Spleen (tissue), 11 donors: ENCODE measurements around the gene C8G. TPM values are rescaled to one million over a fixed set of nuclear protein-coding genes. Genes with fewer than 3 reads are reported as not detected.

Source experiments
- DNase-seq: peaks from one replicate; pipeline ENCODE4 v3.0.0-alpha.2; 2020
- H3K27ac ChIP-seq, 8 donors: fragments of 200-600 bp; sonication (generic) in 7 of 8; 1 replicate in 4 of 8; 2 replicates in 4 of 8; pipeline versions ENCODE4 v1.5.0 to v1.8.0; 2016 to 2021; ENCODE audit warnings: inconsistent platforms in 4 of 8, mild to moderate bottlenecking in 4 of 8, moderate library complexity in 1 of 8
- H3K27me3 ChIP-seq, 7 donors: fragments of 200-600 bp; sonication (generic) in 6 of 7; replicated peaks in 1 of 7; 1 replicate in 4 of 7; 2 replicates in 3 of 7; pipeline versions ENCODE4 v1.5.0 to v1.8.0; 2016 to 2021; ENCODE audit warnings: inconsistent platforms in 3 of 7, mild to moderate bottlenecking in 1 of 7
- H3K36me3 ChIP-seq, 6 donors: fragments of 200-600 bp; sonication (generic) in 5 of 6; 1 replicate in 4 of 6; 2 replicates in 2 of 6; pipeline versions ENCODE4 v1.5.0 to v1.8.0; 2016 to 2021; ENCODE audit warnings: inconsistent platforms in 2 of 6
- H3K4me1 ChIP-seq, 6 donors: fragments of 200-600 bp; sonication (generic) in 5 of 6; 1 replicate in 3 of 6; 2 replicates in 3 of 6; pipeline versions ENCODE4 v1.5.0 to v1.8.0; 2016 to 2021; ENCODE audit warnings: inconsistent platforms in 3 of 6
- H3K4me3 ChIP-seq, 8 donors: fragments of 200-600 bp; sonication (generic) in 7 of 8; 1 replicate in 4 of 8; 2 replicates in 4 of 8; pipeline versions ENCODE4 v1.5.0 to v1.8.0; 2016 to 2021; ENCODE audit warnings: inconsistent platforms in 4 of 8, mild to moderate bottlenecking in 4 of 8, moderate library complexity in 2 of 8
- H3K9me3 ChIP-seq, 8 donors: fragments of 200-600 bp; sonication (generic) in 7 of 8; 1 replicate in 4 of 8; 2 replicates in 4 of 8; pipeline versions ENCODE4 v1.5.0 to v1.8.0; 2016 to 2021; ENCODE audit warnings: inconsistent platforms in 4 of 8
- CTCF ChIP-seq, 11 experiments: fragments of 200-600 bp in 7 of 11; fragments of 450-650 bp in 4 of 11; sonication (generic) in 4 of 11; IDR thresholded peaks in 8 of 11; conservative IDR thresholded peaks in 3 of 11; 1 replicate in 7 of 11; 2 replicates in 4 of 11; pipeline versions ENCODE4 v1.4.0 to v1.8.0; 2016 to 2021; ENCODE audit warnings: antibody characterized with exemption in 11 of 11, inconsistent platforms in 4 of 11, mild to moderate bottlenecking in 1 of 11
- POLR2A ChIP-seq, 3 donors: fragments of 450-650 bp; IDR thresholded peaks; one replicate each; pipeline ENCODE4 v1.5.1; 2017; ENCODE audit warnings: antibody characterized with exemption in 3 of 3, mild to moderate bottlenecking in 1 of 3
- POLR2AphosphoS5 ChIP-seq, 3 donors: sonication (generic); formaldehyde crosslinking; IDR thresholded peaks; one replicate each; pipeline ENCODE4 v1.5.1; 2017; ENCODE audit warnings: antibody characterized with exemption in 3 of 3
- WGBS, 5 donors: extraction: QIAGEN DNeasy Blood & Tissue Kit in 3 of 5; methylation state at CpG; one replicate each; pipeline versions ENCODE4 v1.1.5 to v1.1.7; 2013 to 2018; 5-methylcytosine and 5-hydroxymethylcytosine counted together
- intact Hi-C: fragments of 100-400 bp; cut with DNase I; formaldehyde crosslinking; loops from one replicate; pipeline ENCODE4 v1.15.0; 2023; ENCODE audit warnings: low total_unique reads
- polyA plus RNA-seq, 3 donors: library from polyadenylated mRNA; stranded (reverse); fragments of 200-250 nt; gene quantifications; one replicate each; pipeline ENCODE4 v1.2.1, GENCODE V29; 2013
- total RNA-seq, 7 donors: library from RNA; depleted of rRNA in 3 of 7; stranded (reverse); fragments of >200 nt in 3 of 7; fragmentation: NEBNext Ultra II Directional in 4 of 7; extraction: Animal tissue kit (Norgen Biotek cat#: 25700) in 4 of 7; gene quantifications; one replicate each; pipeline versions ENCODE4 v1.1.0 to v1.2.1, GENCODE V29; 2016 to 2021
- donor health status: healthy with polysubstance abuse.
- donor health status: DM: no; HTN: no; CAD: no; lungs with moderate emphysema.
- donor health status: DM: no; HTN: no; CAD: no.
- donor health status: Bipolar disorder and iron deficiency.
- donor health status: healthy.
- donor health status: DM: no; HTN: no; CAD: no.
- donor health status: DM: yes; HTN: yes; CAD: no.

The C8G gene
- total and polyA plus RNA-seq, 10 donors = 2.3 to 7.4 (median 3.7) TPM; not detected in 1

GRCh38 chr9:136934277-136934676, 10.8 kb upstream of the C8G start:
- DNase-seq = no peak
- 93 to 96% (median 95%) methylated on average over 3 of the region's 3 CpGs for WGBS, 5 donors
- Histone ChIP-seq H3K27me3 (no peaks in the 10 kb centered on the region), H3K4me1 (peaks cover 4 to 33% (median 18%) of the 10 kb centered on the region in 6 donors), H3K4me3 (no peak overlapping the region), H3K9me3 (no peaks in the 10 kb centered on the region), H3K27ac (no peak overlapping the region), H3K36me3 (peaks cover 0 to 23% (median under 1%) of the 10 kb centered on the region in 6 donors)
- intact Hi-C loops = no loop called here
- TF ChIP-seq POLR2AphosphoS5 (IDR thresholded peaks at IDR 0.05) = no peak
- no peak for TF ChIP-seq CTCF (IDR thresholded peaks at IDR 0.05 in 8 of 11, conservative IDR thresholded peaks at IDR 0.05 in 3 of 11)
- TF ChIP-seq POLR2A (IDR thresholded peaks at IDR 0.05) = no peak

GRCh38 chr9:136935651-136936050, 9.4 kb upstream of the C8G start:
- WGBS, 5 donors = 50 to 82% (median 58%) methylated on average over 3 of the region's 3 CpGs

GRCh38 chr9:136936645-136937170, 8.3 kb upstream of the C8G start:
- no peak overlapping the region for H3K4me3 ChIP-seq
- H3K27ac ChIP-seq = peak overlapping the region in 1 of 8 donors; percentile 72
- H3K27me3 ChIP-seq = no peaks in the 10 kb centered on the region
- no peaks in the 10 kb centered on the region for H3K9me3 ChIP-seq
- DNase-seq = no peak
- peaks cover 8 to 57% (median 36%) of the 10 kb centered on the region in 6 donors for H3K4me1 ChIP-seq
- peaks cover 4 to 38% (median 25%) of the 10 kb centered on the region in 6 donors for H3K36me3 ChIP-seq
- TF ChIP-seq POLR2A (IDR thresholded peaks at IDR 0.05) = no peak
- TF ChIP-seq CTCF (IDR thresholded peaks at IDR 0.05 in 8 of 11, conservative IDR thresholded peaks at IDR 0.05 in 3 of 11) = no peak
- no peak for TF ChIP-seq POLR2AphosphoS5 (IDR thresholded peaks at IDR 0.05)
- intact Hi-C loops = no loop called here
- 85 to 95% (median 92%) methylated on average over 8 of the region's 8 CpGs for WGBS, 5 donors

More at GRCh38 chr9:136935651-136936050, 9.4 kb upstream of the C8G start:
- intact Hi-C loops = no loop called here
- H3K4me3 ChIP-seq = no peak overlapping the region
- no peak overlapping the region for H3K27ac ChIP-seq
- H3K4me1 ChIP-seq = peaks cover 8 to 46% (median 28%) of the 10 kb centered on the region in 6 donors
- no peak for DNase-seq
- no peaks in the 10 kb centered on the region for H3K27me3 ChIP-seq
- peaks cover 1 to 28% (median 14%) of the 10 kb centered on the region in 6 donors for H3K36me3 ChIP-seq
- TF ChIP-seq POLR2A (IDR thresholded peaks at IDR 0.05) (no peak), POLR2AphosphoS5 (IDR thresholded peaks at IDR 0.05) (no peak), CTCF (IDR thresholded peaks at IDR 0.05 in 8 of 11, conservative IDR thresholded peaks at IDR 0.05 in 3 of 11) (no peak)
- no peaks in the 10 kb centered on the region for H3K9me3 ChIP-seq

GRCh38 chr9:136937186-136938001, 7.6 kb upstream of the C8G start:
- intact Hi-C loops = no loop called here
- peaks cover 8 to 64% (median 42%) of the 10 kb centered on the region in 6 donors for H3K4me1 ChIP-seq
- DNase-seq = no peak
- H3K4me3 ChIP-seq = no peak overlapping the region
- H3K27me3 ChIP-seq = no peaks in the 10 kb centered on the region
- 78 to 92% (median 87%) methylated on average over 15 of the region's 15 CpGs for WGBS, 5 donors
- peak overlapping the region in 7 of 8 donors; percentile 5 to 76 (median 68) for H3K27ac ChIP-seq
- H3K36me3 ChIP-seq = peaks cover 4 to 45% (median 32%) of the 10 kb centered on the region in 6 donors
- no peaks in the 10 kb centered on the region for H3K9me3 ChIP-seq
- TF ChIP-seq POLR2AphosphoS5 (IDR thresholded peaks at IDR 0.05) (no peak), CTCF (IDR thresholded peaks at IDR 0.05 in 8 of 11, conservative IDR thresholded peaks at IDR 0.05 in 3 of 11) (no peak), POLR2A (IDR thresholded peaks at IDR 0.05) (no peak)
